K562 (cell line): ENCODE measurements around the gene INO80. TPM values are rescaled to one million over a fixed set of nuclear protein-coding genes. Genes with fewer than 3 reads are reported as not detected.

Experiments used
- ATF7 ChIP-seq: fragments of 450-650 bp; IDR thresholded peaks from 2 replicates; pipeline ENCODE4 v1.7.1; 2014; ENCODE audit warnings: mild to moderate bottlenecking, moderate library complexity
- NFE2L1 ChIP-seq: fragments of 450-650 bp; IDR thresholded peaks from 2 replicates; pipeline ENCODE4 v1.6.1; 2016; ENCODE audit warnings: missing genetic modification characterization, low read depth, mild to moderate bottlenecking, missing compliant biosample characterization, moderate library complexity, borderline replicate concordance
- PML ChIP-seq: IDR thresholded peaks from 2 replicates; pipeline ENCODE4 v1.6.1; 2012; ENCODE audit warnings: low read length, inconsistent platforms
- ZNF407 ChIP-seq: fragments of 450-650 bp; IDR thresholded peaks from 2 replicates; pipeline ENCODE4 v1.6.1; 2016; ENCODE audit warnings: low read depth
- polyA plus RNA-seq, 8 experiments: library from polyadenylated mRNA; depleted of rRNA in 4 of 8; stranded (reverse) in 5 of 8; unstranded in 3 of 8; fragments of >200 nt; fragmentation: Nextera tagmentation in 2 of 8; fragmentation: Illumina TruSeq in 1 of 8; extraction: Ambion mirVana in 2 of 8; extraction: Trizol in 1 of 8; gene quantifications; 2 replicates each; pipeline versions ENCODE4 v1.2.1 to v1.2.3, GENCODE V29; 2011 to 2014; ENCODE audit warnings: inconsistent platforms in 1 of 8, missing spikeins in 1 of 8
- total RNA-seq, 7 experiments: library from RNA; depleted of rRNA in 6 of 7; stranded (reverse); fragments of >200 nt in 6 of 7; fragmentation: Illumina TruSeq in 2 of 7; extraction: Trizol in 2 of 7; gene quantifications; 2 replicates each; pipeline versions ENCODE4 v1.2.1 to v1.2.3, GENCODE V29; 2011 to 2021; ENCODE audit warnings: low replicate concordance in 1 of 7
- TF ChIP-seq, protein P1 (sequence below): fragments of 450-650 bp; IDR thresholded peaks from 2 replicates; pipeline ENCODE4 v1.6.1; 2017; ENCODE audit warnings: antibody characterized with exemption, mild to moderate bottlenecking

INO80 gene
- total and polyA plus RNA-seq, 9 of the 15 experiments (the other 6 are each of a cell fraction or from before 2014, with no cell fraction given): 1.1 to 25.7 (median 19.9) TPM

DNA sequence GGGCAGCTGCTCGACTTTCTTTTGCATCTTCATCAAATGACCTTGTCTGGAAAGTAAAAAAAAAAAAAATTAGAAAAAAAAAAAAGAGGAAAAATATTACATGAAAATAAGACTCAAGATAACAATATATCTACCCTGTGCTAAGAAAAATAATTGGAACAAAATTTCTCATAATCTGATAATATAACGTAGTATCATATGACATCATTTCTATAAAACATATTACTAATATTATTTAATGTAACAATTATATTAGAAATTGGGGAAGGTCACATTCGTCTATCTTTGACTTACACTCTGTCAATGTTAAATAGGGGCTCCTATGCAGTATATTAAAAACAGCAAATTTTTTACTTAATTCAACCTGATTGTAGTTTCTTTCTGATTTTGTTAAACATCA is 44.1 kb downstream of the INO80 start (continued):
- TF ChIP-seq, protein P1, sequence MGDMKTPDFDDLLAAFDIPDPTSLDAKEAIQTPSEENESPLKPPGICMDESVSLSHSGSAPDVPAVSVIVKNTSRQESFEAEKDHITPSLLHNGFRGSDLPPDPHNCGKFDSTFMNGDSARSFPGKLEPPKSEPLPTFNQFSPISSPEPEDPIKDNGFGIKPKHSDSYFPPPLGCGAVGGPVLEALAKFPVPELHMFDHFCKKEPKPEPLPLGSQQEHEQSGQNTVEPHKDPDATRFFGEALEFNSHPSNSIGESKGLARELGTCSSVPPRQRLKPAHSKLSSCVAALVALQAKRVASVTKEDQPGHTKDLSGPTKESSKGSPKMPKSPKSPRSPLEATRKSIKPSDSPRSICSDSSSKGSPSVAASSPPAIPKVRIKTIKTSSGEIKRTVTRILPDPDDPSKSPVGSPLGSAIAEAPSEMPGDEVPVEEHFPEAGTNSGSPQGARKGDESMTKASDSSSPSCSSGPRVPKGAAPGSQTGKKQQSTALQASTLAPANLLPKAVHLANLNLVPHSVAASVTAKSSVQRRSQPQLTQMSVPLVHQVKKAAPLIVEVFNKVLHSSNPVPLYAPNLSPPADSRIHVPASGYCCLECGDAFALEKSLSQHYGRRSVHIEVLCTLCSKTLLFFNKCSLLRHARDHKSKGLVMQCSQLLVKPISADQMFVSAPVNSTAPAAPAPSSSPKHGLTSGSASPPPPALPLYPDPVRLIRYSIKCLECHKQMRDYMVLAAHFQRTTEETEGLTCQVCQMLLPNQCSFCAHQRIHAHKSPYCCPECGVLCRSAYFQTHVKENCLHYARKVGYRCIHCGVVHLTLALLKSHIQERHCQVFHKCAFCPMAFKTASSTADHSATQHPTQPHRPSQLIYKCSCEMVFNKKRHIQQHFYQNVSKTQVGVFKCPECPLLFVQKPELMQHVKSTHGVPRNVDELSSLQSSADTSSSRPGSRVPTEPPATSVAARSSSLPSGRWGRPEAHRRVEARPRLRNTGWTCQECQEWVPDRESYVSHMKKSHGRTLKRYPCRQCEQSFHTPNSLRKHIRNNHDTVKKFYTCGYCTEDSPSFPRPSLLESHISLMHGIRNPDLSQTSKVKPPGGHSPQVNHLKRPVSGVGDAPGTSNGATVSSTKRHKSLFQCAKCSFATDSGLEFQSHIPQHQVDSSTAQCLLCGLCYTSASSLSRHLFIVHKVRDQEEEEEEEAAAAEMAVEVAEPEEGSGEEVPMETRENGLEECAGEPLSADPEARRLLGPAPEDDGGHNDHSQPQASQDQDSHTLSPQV: no peak
- TF ChIP-seq ZNF407: no peak
- no peak for TF ChIP-seq PML
- no peak for TF ChIP-seq NFE2L1 (tag)
- no peak for TF ChIP-seq ATF7
